Panc1 (cell line): ENCODE measurements around the gene CD79A. TPM values are rescaled to one million over a fixed set of nuclear protein-coding genes. Genes with fewer than 3 reads are reported as not detected.

ENCODE experiments used
- ATAC-seq: fragments of 200-7000 bp; cut with Tn5 transposase; 2 replicates; pipeline ENCODE4 v1.9.1; 2020; ENCODE audit warnings: mild to moderate bottlenecking, moderate library complexity
- BruUV-seq: library from RNA; stranded (reverse); fragments of 400-500 nt; replicated peaks from 2 replicates; lab custom pipeline; 2021; lab: Mats Ljungman, UMichigan
- CTCF ChIA-PET: fragments of 300-600 bp; sonication (Branson Sonifier 250); formaldehyde crosslinking; loops from one replicate; lab custom pipeline; 2022; ENCODE audit warnings: antibody characterized with exemption; lab: Charles Lee
- POLR2A ChIA-PET: fragments of 300-600 bp; sonication (Branson Sonifier 250); formaldehyde crosslinking; loops from one replicate; lab custom pipeline; 2022; ENCODE audit warnings: antibody characterized with exemption; lab: Charles Lee
- DNase-seq: peaks from one replicate; pipeline ENCODE4 v3.0.0-alpha.2; 2010; ENCODE audit warnings: low read depth, low spot score
- H3K27ac ChIP-seq: 2 replicates; pipeline ENCODE4 v1.5.1; 2011; ENCODE audit warnings: mild to moderate bottlenecking, low read length, inconsistent platforms
- H3K27me3 ChIP-seq: fragments of 200-500 bp; sonication (Bioruptor generic); 2 replicates; pipeline ENCODE4 v1.6.0; 2014; ENCODE audit warnings: low read length, inconsistent platforms; ENCODE audit not compliant: control insufficient read depth, insufficient read depth
- H3K36me3 ChIP-seq: fragments of 200-500 bp; sonication (Bioruptor generic); 2 replicates; pipeline ENCODE4 v1.5.1; 2014; ENCODE audit warnings: inconsistent platforms, mild to moderate bottlenecking, low read length, moderate library complexity; ENCODE audit not compliant: control insufficient read depth, insufficient read depth
- H3K4me1 ChIP-seq: 2 replicates; pipeline ENCODE4 v1.5.1; 2011; ENCODE audit warnings: inconsistent platforms, mild to moderate bottlenecking, low read length, moderate library complexity; ENCODE audit not compliant: control insufficient read depth, insufficient read depth
- H3K4me3 ChIP-seq, 2 experiments: 2 replicates each; pipeline ENCODE4 v1.5.1; 2011 to 2012; ENCODE audit warnings: low read depth in 2 of 2, low read length in 2 of 2, mild to moderate bottlenecking in 2 of 2, inconsistent platforms in 1 of 2, moderate library complexity in 1 of 2
- H3K9me3 ChIP-seq: fragments of 200-500 bp; sonication (Bioruptor generic); 2 replicates; pipeline ENCODE4 v1.5.1; 2014; ENCODE audit warnings: low read depth, mild to moderate bottlenecking, inconsistent platforms, low read length, moderate library complexity; ENCODE audit not compliant: control insufficient read depth, insufficient read depth
- POLR2AphosphoS5 ChIP-seq: IDR thresholded peaks from 2 replicates; pipeline ENCODE4 v1.6.1; 2012; ENCODE audit warnings: mild to moderate bottlenecking, low read depth, low read length, moderate library complexity
- SIN3A ChIP-seq: IDR thresholded peaks from 2 replicates; pipeline ENCODE4 v1.6.1; 2012; ENCODE audit warnings: low read depth, mild to moderate bottlenecking, low read length, moderate library complexity, borderline replicate concordance; ENCODE audit not compliant: insufficient read depth
- TCF7L2 ChIP-seq: IDR thresholded peaks from 2 replicates; pipeline ENCODE4 v1.6.1; 2011; ENCODE audit warnings: mild to moderate bottlenecking, low read depth, low read length, inconsistent platforms
- in situ Hi-C: cut with HindIII; loops from 2 replicates; pipeline ENCODE4 v1.10.0; 2016; ENCODE audit warnings: low sequenced_read_pairs, low pct_unique_long_range_greater_than_20kb
- intact Hi-C: fragments of 100-400 bp; cut with micrococcal nuclease; formaldehyde crosslinking; loops from one replicate; pipeline ENCODE4 v1.10.0; 2022; ENCODE audit not compliant: unreplicated experiment
- total RNA-seq: library from RNA; stranded (reverse); gene quantifications from one replicate; pipeline ENCODE4 v1.2.1, GENCODE V29; 2021; ENCODE audit not compliant: unreplicated experiment
- TF ChIP-seq, protein P1 (sequence below): fragments of 450-650 bp; IDR thresholded peaks from 2 replicates; pipeline ENCODE4 v1.5.1; 2017; ENCODE audit warnings: mild to moderate bottlenecking
- TF ChIP-seq, protein P2 (sequence below), 2 experiments: IDR thresholded peaks; 2 replicates each; pipeline ENCODE4 v1.6.1; 2011 to 2012; ENCODE audit warnings: low read depth in 2 of 2, control low read depth in 1 of 2, low read length in 1 of 2, mild to moderate bottlenecking in 1 of 2, moderate library complexity in 1 of 2; ENCODE audit not compliant: insufficient read depth in 1 of 2

Gene CD79A
- total RNA-seq, 1 experiment from 2014 or later, result 0.59 TPM

DNA sequence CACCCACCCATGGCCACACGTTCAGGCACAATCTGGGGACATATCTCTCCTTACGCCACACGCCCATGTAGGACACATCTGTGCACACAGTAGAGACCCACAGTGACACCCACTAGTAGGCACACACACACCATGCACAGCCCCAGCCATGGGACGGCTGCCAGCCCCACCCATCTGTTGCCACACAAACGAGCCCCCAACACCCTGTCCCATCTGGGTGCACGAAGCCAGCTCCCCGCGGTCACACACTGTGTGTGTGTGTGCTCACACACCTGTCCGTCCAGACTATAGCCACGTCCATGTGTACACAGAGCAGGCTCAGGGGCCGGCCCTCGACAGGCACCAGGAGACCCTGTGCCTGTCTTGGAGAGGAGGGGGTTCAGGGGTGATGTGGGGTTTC is 40.6 kb downstream of the CD79A start:
- Histone ChIP-seq H3K4me1 (no peaks in the 10 kb centered on the region), H3K4me3 (no peak overlapping the region), H3K27me3 (no peaks in the 10 kb centered on the region), H3K9me3 (no peaks in the 10 kb centered on the region), H3K36me3 (no peaks in the 10 kb centered on the region), H3K27ac (no peak overlapping the region)
- ChIA-PET POLR2A (no interaction called here), CTCF (no interaction called here)
- in situ Hi-C loops (no loop called here), intact Hi-C loops (no loop called here)
- no TSS peak for BruUV-seq
- TF ChIP-seq, protein P1, sequence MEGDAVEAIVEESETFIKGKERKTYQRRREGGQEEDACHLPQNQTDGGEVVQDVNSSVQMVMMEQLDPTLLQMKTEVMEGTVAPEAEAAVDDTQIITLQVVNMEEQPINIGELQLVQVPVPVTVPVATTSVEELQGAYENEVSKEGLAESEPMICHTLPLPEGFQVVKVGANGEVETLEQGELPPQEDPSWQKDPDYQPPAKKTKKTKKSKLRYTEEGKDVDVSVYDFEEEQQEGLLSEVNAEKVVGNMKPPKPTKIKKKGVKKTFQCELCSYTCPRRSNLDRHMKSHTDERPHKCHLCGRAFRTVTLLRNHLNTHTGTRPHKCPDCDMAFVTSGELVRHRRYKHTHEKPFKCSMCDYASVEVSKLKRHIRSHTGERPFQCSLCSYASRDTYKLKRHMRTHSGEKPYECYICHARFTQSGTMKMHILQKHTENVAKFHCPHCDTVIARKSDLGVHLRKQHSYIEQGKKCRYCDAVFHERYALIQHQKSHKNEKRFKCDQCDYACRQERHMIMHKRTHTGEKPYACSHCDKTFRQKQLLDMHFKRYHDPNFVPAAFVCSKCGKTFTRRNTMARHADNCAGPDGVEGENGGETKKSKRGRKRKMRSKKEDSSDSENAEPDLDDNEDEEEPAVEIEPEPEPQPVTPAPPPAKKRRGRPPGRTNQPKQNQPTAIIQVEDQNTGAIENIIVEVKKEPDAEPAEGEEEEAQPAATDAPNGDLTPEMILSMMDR, result no peak
- TF ChIP-seq SIN3A (no peak), TCF7L2 (no peak), POLR2AphosphoS5 (no peak)
- TF ChIP-seq, protein P2, sequence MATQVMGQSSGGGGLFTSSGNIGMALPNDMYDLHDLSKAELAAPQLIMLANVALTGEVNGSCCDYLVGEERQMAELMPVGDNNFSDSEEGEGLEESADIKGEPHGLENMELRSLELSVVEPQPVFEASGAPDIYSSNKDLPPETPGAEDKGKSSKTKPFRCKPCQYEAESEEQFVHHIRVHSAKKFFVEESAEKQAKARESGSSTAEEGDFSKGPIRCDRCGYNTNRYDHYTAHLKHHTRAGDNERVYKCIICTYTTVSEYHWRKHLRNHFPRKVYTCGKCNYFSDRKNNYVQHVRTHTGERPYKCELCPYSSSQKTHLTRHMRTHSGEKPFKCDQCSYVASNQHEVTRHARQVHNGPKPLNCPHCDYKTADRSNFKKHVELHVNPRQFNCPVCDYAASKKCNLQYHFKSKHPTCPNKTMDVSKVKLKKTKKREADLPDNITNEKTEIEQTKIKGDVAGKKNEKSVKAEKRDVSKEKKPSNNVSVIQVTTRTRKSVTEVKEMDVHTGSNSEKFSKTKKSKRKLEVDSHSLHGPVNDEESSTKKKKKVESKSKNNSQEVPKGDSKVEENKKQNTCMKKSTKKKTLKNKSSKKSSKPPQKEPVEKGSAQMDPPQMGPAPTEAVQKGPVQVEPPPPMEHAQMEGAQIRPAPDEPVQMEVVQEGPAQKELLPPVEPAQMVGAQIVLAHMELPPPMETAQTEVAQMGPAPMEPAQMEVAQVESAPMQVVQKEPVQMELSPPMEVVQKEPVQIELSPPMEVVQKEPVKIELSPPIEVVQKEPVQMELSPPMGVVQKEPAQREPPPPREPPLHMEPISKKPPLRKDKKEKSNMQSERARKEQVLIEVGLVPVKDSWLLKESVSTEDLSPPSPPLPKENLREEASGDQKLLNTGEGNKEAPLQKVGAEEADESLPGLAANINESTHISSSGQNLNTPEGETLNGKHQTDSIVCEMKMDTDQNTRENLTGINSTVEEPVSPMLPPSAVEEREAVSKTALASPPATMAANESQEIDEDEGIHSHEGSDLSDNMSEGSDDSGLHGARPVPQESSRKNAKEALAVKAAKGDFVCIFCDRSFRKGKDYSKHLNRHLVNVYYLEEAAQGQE (IDR thresholded peaks at IDR 0.05; ENCODE audit: insufficient read depth in 1 of 2, low read depth in 2 of 2, low read length in 1 of 2), result no peak
- DNase-seq (no peak), ATAC-seq (no peak)

DNA sequence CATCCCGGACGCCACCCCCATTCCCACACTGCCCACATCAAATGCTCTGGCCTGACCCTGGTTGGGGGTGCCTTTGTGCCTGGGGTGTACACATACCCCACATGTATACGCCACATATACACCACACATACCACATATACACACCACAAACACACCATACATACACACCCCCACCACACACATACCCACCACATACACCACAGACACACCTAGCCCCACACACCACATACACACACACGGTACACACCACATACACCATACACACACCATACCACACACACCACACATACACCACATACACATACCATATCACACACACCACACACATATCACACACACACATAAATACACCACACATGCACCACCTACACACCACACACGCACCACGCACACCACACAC is 41.0 kb downstream of the CD79A start:
- Histone ChIP-seq H3K4me1 (no peaks in the 10 kb centered on the region), H3K27ac (no peak overlapping the region), H3K4me3 (no peak overlapping the region), H3K9me3 (no peaks in the 10 kb centered on the region), H3K36me3 (no peaks in the 10 kb centered on the region), H3K27me3 (no peaks in the 10 kb centered on the region)
- BruUV-seq, result no TSS peak
- ATAC-seq (no peak), DNase-seq (no peak)
- in situ Hi-C loops, result no loop called here
- ChIA-PET CTCF (no interaction called here), POLR2A (no interaction called here)
- intact Hi-C loops, result no loop called here
- TF ChIP-seq SIN3A (no peak), POLR2AphosphoS5 (no peak)
- TF ChIP-seq, protein P2 (IDR thresholded peaks at IDR 0.05; ENCODE audit: insufficient read depth in 1 of 2, low read depth in 2 of 2, low read length in 1 of 2), result no peak
